Lower leg skin (tissue), 3 donors: ENCODE measurements around the gene TRPV6.

Experiments
- POLR2A ChIP-seq, 2 donors: fragments of 450-650 bp; IDR thresholded peaks; one replicate each; pipeline ENCODE4 v1.6.1; 2016 to 2017; ENCODE audit warnings: antibody characterized with exemption in 2 of 2, mild to moderate bottlenecking in 1 of 2, moderate library complexity in 1 of 2
- TF ChIP-seq, protein P1 (sequence below), 3 donors: fragments of 450-650 bp; IDR thresholded peaks; one replicate each; pipeline ENCODE4 v1.5.1; 2016; ENCODE audit warnings: antibody characterized with exemption in 3 of 3, mild to moderate bottlenecking in 3 of 3, moderate library complexity in 2 of 3

DNA sequence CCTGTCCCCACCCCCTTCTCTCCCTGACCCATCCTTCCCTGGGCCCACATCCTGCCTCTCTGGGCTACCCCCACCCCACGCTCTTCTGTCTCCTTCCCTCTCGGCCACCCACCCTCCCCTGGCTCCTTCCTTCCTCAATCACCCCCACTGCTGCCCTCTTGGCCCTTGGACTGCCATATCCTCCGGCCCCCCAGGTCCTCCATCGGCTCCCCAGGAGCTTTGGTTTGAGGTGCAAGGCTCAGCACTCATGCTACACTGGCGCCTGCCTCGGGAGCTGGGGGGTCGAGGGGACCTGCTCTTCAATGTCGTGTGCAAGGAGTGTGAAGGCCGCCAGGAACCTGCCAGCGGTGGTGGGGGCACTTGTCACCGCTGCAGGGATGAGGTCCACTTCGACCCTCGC is 19.8 kb downstream of the TRPV6 start:
- no peak for TF ChIP-seq POLR2A (IDR thresholded peaks at IDR 0.05)
- TF ChIP-seq, protein P1, sequence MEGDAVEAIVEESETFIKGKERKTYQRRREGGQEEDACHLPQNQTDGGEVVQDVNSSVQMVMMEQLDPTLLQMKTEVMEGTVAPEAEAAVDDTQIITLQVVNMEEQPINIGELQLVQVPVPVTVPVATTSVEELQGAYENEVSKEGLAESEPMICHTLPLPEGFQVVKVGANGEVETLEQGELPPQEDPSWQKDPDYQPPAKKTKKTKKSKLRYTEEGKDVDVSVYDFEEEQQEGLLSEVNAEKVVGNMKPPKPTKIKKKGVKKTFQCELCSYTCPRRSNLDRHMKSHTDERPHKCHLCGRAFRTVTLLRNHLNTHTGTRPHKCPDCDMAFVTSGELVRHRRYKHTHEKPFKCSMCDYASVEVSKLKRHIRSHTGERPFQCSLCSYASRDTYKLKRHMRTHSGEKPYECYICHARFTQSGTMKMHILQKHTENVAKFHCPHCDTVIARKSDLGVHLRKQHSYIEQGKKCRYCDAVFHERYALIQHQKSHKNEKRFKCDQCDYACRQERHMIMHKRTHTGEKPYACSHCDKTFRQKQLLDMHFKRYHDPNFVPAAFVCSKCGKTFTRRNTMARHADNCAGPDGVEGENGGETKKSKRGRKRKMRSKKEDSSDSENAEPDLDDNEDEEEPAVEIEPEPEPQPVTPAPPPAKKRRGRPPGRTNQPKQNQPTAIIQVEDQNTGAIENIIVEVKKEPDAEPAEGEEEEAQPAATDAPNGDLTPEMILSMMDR (IDR thresholded peaks at IDR 0.05), result no peak
